Trophoblast cell (in vitro differentiated cells and primary cell): ENCODE data around the gene LSM3.

Experiments used
- DNase-seq, 2 donors: peaks; one replicate each; pipeline ENCODE4 v3.0.0-alpha.2; 2016
- H2AFZ ChIP-seq: 2 replicates; pipeline ENCODE4 v1.6.1; 2013; ENCODE audit warnings: low read length, moderate library complexity, mild to moderate bottlenecking; ENCODE audit not compliant: insufficient read depth, poor library complexity
- H2AK5ac ChIP-seq: 2 replicates; pipeline ENCODE4 v1.6.1; 2013; ENCODE audit warnings: mild to moderate bottlenecking, low read length
- H2BK120ac ChIP-seq: 2 replicates; pipeline ENCODE4 v1.6.1; 2013; ENCODE audit warnings: low read length, mild to moderate bottlenecking, moderate library complexity; ENCODE audit not compliant: insufficient read depth, poor library complexity
- H2BK12ac ChIP-seq: 2 replicates; pipeline ENCODE4 v1.6.1; 2013; ENCODE audit warnings: mild to moderate bottlenecking, low read length, moderate library complexity
- H2BK5ac ChIP-seq: 2 replicates; pipeline ENCODE4 v1.6.1; 2013; ENCODE audit warnings: low read length, low read depth, moderate library complexity, mild to moderate bottlenecking; ENCODE audit not compliant: poor library complexity
- H3K14ac ChIP-seq: 2 replicates; pipeline ENCODE4 v1.6.1; 2013; ENCODE audit warnings: mild to moderate bottlenecking, low read length
- H3K18ac ChIP-seq: 2 replicates; pipeline ENCODE4 v1.6.1; 2013; ENCODE audit warnings: mild to moderate bottlenecking, low read length
- H3K23ac ChIP-seq: 2 replicates; pipeline ENCODE4 v1.6.1; 2013; ENCODE audit warnings: low read length
- H3K27ac ChIP-seq: 2 replicates; pipeline ENCODE4 v1.5.1; 2013; ENCODE audit warnings: low read depth, mild to moderate bottlenecking, inconsistent platforms, low read length, moderate library complexity
- H3K27me3 ChIP-seq: 2 replicates; pipeline ENCODE4 v1.6.1; 2013; ENCODE audit warnings: inconsistent platforms, mild to moderate bottlenecking, low read length, moderate library complexity; ENCODE audit not compliant: insufficient read depth
- H3K36me3 ChIP-seq, 2 experiments: 1 replicate in 1 of 2; 2 replicates in 1 of 2; pipeline ENCODE4 v1.6.1; 2013; ENCODE audit warnings: low read length in 2 of 2, mild to moderate bottlenecking in 2 of 2, moderate library complexity in 1 of 2; ENCODE audit not compliant: insufficient read depth in 2 of 2, control insufficient read depth in 1 of 2
- H3K4ac ChIP-seq: 2 replicates; pipeline ENCODE4 v1.6.1; 2013; ENCODE audit warnings: low read depth, mild to moderate bottlenecking, low read length, moderate library complexity
- H3K4me1 ChIP-seq, 2 experiments: 1 replicate in 1 of 2; 2 replicates in 1 of 2; pipeline ENCODE4 v1.6.1; 2013; ENCODE audit warnings: low read length in 2 of 2, mild to moderate bottlenecking in 2 of 2, moderate library complexity in 1 of 2; ENCODE audit not compliant: insufficient read depth in 2 of 2, control insufficient read depth in 1 of 2
- H3K4me2 ChIP-seq: 2 replicates; pipeline ENCODE4 v1.6.1; 2013; ENCODE audit warnings: inconsistent platforms, mild to moderate bottlenecking, low read length, moderate library complexity
- H3K4me3 ChIP-seq: 2 replicates; pipeline ENCODE4 v1.5.1; 2013; ENCODE audit warnings: mild to moderate bottlenecking, low read depth, low read length, inconsistent platforms
- H3K79me1 ChIP-seq: one replicate; pipeline ENCODE4 v1.6.1; 2013; ENCODE audit warnings: low read length
- H3K79me2 ChIP-seq: 2 replicates; pipeline ENCODE4 v1.6.1; 2013; ENCODE audit warnings: low read length, mild to moderate bottlenecking; ENCODE audit not compliant: control insufficient read depth, insufficient read depth, poor library complexity
- H3K9ac ChIP-seq: 2 replicates; pipeline ENCODE4 v1.6.1; 2013; ENCODE audit warnings: mild to moderate bottlenecking, low read length
- H3K9me3 ChIP-seq: 2 replicates; pipeline ENCODE4 v1.6.1; 2013; ENCODE audit warnings: low read depth, mild to moderate bottlenecking, control low read depth, inconsistent platforms, low read length; ENCODE audit not compliant: insufficient read depth
- H4K12ac ChIP-seq: 2 replicates; pipeline ENCODE4 v1.6.1; 2013; ENCODE audit warnings: low read depth, mild to moderate bottlenecking, low read length, moderate library complexity
- H4K8ac ChIP-seq: 2 replicates; pipeline ENCODE4 v1.6.1; 2013; ENCODE audit warnings: low read depth, mild to moderate bottlenecking, low read length, moderate library complexity
- H4K91ac ChIP-seq: one replicate; pipeline ENCODE4 v1.6.1; 2013; ENCODE audit warnings: low read depth, mild to moderate bottlenecking, low read length, moderate library complexity
- WGBS: extraction: QIAGEN DNeasy Blood & Tissue Kit; methylation state at CpG from one replicate; pipeline ENCODE4 v1.1.7; 2013; ENCODE audit warnings: missing lambda C conversion rate; ENCODE audit not compliant: insufficient read length, insufficient coverage; ENCODE audit errors: extremely low coverage; 5-methylcytosine and 5-hydroxymethylcytosine counted together

Gene LSM3

GRCh38 chr3:14204515-14205284 lies 26.1 kb downstream of the LSM3 start:
- Histone ChIP-seq H4K12ac (no peak overlapping the region), H2BK5ac (peak overlapping the region; percentile 87), H3K4me3 (no peak overlapping the region), H3K14ac (peak overlapping the region; percentile 55), H3K27me3 (no peaks in the 10 kb centered on the region), H4K8ac (peak overlapping the region; percentile 40), H3K79me1 (peaks cover 33% of the 10 kb centered on the region), H3K79me2 (peaks cover 2% of the 10 kb centered on the region), H3K4me1 (peaks cover 37 to 47% of the 10 kb centered on the region in 2 experiments), H3K4me2 (no peak overlapping the region), H4K91ac (peak overlapping the region; percentile 92), H3K4ac (peak overlapping the region; percentile 56), H3K9ac (no peak overlapping the region), H3K23ac (no peak overlapping the region), H3K9me3 (no peaks in the 10 kb centered on the region), H2AFZ (peak overlapping the region; percentile 10), H3K27ac (peak overlapping the region; percentile 10), H2BK12ac (peak overlapping the region; percentile 95), H2BK120ac (peak overlapping the region; percentile 91), H3K36me3 (peaks cover 1 to 2% of the 10 kb centered on the region in 2 experiments), H3K18ac (peak overlapping the region; percentile 49), H2AK5ac (peak overlapping the region; percentile 86)
- DNase-seq = peak; percentile 42 to 82
- no CpG with 5 or more reads among the region's 11 CpGs for WGBS

DNA sequence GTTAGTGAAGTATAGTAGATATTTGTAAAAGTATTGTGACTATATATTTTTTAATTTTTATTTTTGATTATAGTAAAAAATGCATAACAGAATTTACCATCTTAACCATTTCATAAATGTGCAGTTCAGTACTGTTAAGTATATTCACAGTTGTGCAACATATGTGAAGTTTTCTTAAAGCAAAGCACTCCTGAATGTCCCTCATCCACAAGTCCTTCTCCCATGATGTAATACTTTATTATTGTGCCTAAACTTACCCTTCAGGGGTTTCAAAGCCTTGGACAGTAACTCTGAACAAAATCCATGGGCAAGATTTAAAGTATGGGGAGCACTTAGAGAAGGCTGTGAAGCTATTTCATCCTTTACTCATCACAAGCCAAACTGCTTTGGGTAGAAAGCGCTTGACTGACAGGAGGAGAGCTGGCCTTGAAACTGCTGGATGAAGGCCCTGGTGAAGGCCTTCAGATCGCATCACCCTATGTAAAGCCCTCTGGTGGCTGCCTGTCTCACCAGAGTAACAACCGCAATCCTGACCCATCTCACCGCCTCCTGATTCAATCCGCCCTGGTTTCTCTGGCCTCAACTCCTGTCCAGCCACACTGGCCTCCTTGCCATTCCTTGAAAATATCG lies 28.0 kb downstream of the LSM3 start:
- Histone ChIP-seq H3K23ac (no peak overlapping the region), H3K27ac (no peak overlapping the region), H2BK5ac (peak overlapping the region; percentile 31), H2BK120ac (peak overlapping the region; percentile 74), H3K9me3 (no peaks in the 10 kb centered on the region), H3K79me2 (peaks cover 7% of the 10 kb centered on the region), H3K9ac (no peak overlapping the region), H3K36me3 (no peaks in the 10 kb centered on the region), H3K4ac (peak overlapping the region; percentile 64), H4K8ac (peak overlapping the region; percentile 32), H3K4me3 (no peak overlapping the region), H4K91ac (peak overlapping the region; percentile 85), H3K4me1 (peaks cover 38 to 52% of the 10 kb centered on the region in 2 experiments), H2AFZ (no peak overlapping the region), H2AK5ac (peak overlapping the region; percentile 49), H3K18ac (peak overlapping the region; percentile 32), H2BK12ac (peak overlapping the region; percentile 81), H3K14ac (peak overlapping the region; percentile 34), H3K4me2 (no peak overlapping the region), H3K27me3 (no peaks in the 10 kb centered on the region), H3K79me1 (peaks cover 47% of the 10 kb centered on the region), H4K12ac (no peak overlapping the region)
- WGBS = no CpG with 5 or more reads among the region's 6 CpGs
- DNase-seq = no peak

DNA sequence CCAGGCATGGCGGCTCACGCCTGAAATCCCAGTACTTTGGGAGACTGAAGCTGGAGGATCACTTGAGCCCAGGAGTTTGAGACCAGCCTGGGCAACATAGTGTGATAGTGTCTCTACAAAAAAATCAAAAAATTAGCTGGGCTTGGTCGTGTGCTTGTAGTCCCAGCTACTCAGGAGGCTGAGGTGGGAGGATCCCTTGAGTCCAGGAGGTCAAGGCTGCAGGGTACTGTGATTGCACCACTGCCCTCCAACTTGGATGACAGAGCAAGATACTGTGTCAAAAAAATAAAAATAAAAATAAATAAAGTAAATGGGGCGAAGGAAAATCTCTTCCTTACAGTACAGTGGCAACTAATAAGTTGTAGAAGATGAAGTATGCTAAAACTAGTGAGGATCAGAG lies 29.6 kb downstream of the LSM3 start:
- no peak overlapping the region for H3K14ac ChIP-seq
- H3K4me1 ChIP-seq = peaks cover 30 to 48% of the 10 kb centered on the region in 2 experiments
- H2AFZ ChIP-seq = no peak overlapping the region
- peaks cover 7% of the 10 kb centered on the region for H3K79me2 ChIP-seq
- no CpG with 5 or more reads among the region's 4 CpGs for WGBS
- no peak overlapping the region for H4K8ac ChIP-seq
- H2BK5ac ChIP-seq = peak overlapping the region; percentile 38
- no peak overlapping the region for H3K4me2 ChIP-seq
- H3K18ac ChIP-seq = no peak overlapping the region
- no peak overlapping the region for H3K4ac ChIP-seq
- no peak for DNase-seq
- H3K23ac ChIP-seq = no peak overlapping the region
- no peaks in the 10 kb centered on the region for H3K36me3 ChIP-seq
- no peak overlapping the region for H4K12ac ChIP-seq
- no peak overlapping the region for H2BK12ac ChIP-seq
- no peak overlapping the region for H3K27ac ChIP-seq
- H2AK5ac ChIP-seq = no peak overlapping the region
- no peaks in the 10 kb centered on the region for H3K27me3 ChIP-seq
- H3K9ac ChIP-seq = no peak overlapping the region
- no peak overlapping the region for H3K4me3 ChIP-seq
- peak overlapping the region; percentile 27 for H2BK120ac ChIP-seq
- H4K91ac ChIP-seq = no peak overlapping the region
- no peaks in the 10 kb centered on the region for H3K9me3 ChIP-seq
- H3K79me1 ChIP-seq = peaks cover 51% of the 10 kb centered on the region

- peak overlapping the region; percentile 82 for H4K91ac ChIP-seq
Measured at GRCh38 chr3:14208977-14209394, 30.4 kb downstream of the LSM3 start.

More at GRCh38 chr3:14208977-14209394, 30.4 kb downstream of the LSM3 start:
- Histone ChIP-seq H3K4me1 (peaks cover 28 to 42% of the 10 kb centered on the region in 2 experiments), H4K8ac (peak overlapping the region; percentile 68), H3K4me3 (no peak overlapping the region), H3K4ac (peak overlapping the region; percentile 21), H3K79me2 (peaks cover 7% of the 10 kb centered on the region), H3K23ac (no peak overlapping the region), H3K27ac (peak overlapping the region; percentile 75), H2AK5ac (peak overlapping the region; percentile 73), H3K36me3 (no peaks in the 10 kb centered on the region), H4K12ac (no peak overlapping the region), H3K79me1 (peaks cover 49% of the 10 kb centered on the region), H3K27me3 (no peaks in the 10 kb centered on the region), H2BK12ac (peak overlapping the region; percentile 96), H2BK120ac (peak overlapping the region; percentile 65), H3K14ac (peak overlapping the region; percentile 64), H3K4me2 (no peak overlapping the region), H3K18ac (no peak overlapping the region), H2BK5ac (peak overlapping the region; percentile 48), H2AFZ (no peak overlapping the region), H3K9ac (no peak overlapping the region), H3K9me3 (no peaks in the 10 kb centered on the region)
- no peak for DNase-seq
- no CpG with 5 or more reads among the region's 5 CpGs for WGBS
